ENCODE data around the gene EPHB2. TPM values are rescaled to one million over a fixed set of nuclear protein-coding genes. Genes with fewer than 3 reads are reported as not detected.

Gene EPHB2
- polyA plus RNA-seq, 1 donor from 2014 or later: 22.8 TPM

DNA sequence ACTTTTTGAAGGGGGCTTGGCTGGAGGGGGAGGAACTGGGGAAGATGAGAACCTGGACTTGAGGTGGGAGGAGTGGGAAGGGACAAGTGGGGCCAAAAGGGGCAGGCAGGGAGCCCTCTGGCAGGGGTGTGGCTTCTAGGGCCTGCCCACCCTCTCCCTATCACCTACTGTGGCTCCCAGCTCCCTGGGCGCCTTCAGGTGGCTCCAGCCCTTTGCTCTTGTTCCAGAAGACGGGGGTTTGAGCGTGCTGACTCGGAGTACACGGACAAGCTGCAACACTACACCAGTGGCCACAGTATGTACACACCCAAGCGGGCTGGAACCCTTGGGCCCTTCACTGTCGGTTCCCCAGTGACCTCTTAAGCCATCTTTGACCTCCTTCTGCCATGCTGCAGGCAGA, 185.5 kb downstream of the EPHB2 start:
- Histone ChIP-seq H3K9ac (ENCODE audit: low read length) (no peak overlapping the region), H3K9me3 (ENCODE audit: low read length) (no peaks in the 10 kb centered on the region), H3K27ac (ENCODE audit: low read length) (no peak overlapping the region), H3F3A (ENCODE audit: insufficient read depth, low read length, poor library complexity, severe bottlenecking) (no peaks in the 10 kb centered on the region), H3K36me3 (ENCODE audit: insufficient read depth, low read length) (peaks cover 9% of the 10 kb centered on the region), H3K9me2 (ENCODE audit: insufficient read depth, low read length) (no peaks in the 10 kb centered on the region), H3K4me2 (ENCODE audit: low read length) (no peak overlapping the region), H3K27me3 (ENCODE audit: insufficient read depth, low read depth, low read length) (no peaks in the 10 kb centered on the region), H2AFZ (ENCODE audit: low read depth, low read length) (no peak overlapping the region), H3K79me2 (replicated peaks; ENCODE audit: insufficient read depth, low read length) (no peaks in the 10 kb centered on the region), H3K4me3 (ENCODE audit: low read length) (no peak overlapping the region), H4K20me1 (ENCODE audit: insufficient read depth) (no peaks in the 10 kb centered on the region)
- no peak for TF ChIP-seq RAD21 (conservative IDR thresholded peaks at IDR 0.05)
- no peak for TF ChIP-seq MXI1 (conservative IDR thresholded peaks at IDR 0.05; ENCODE audit: poor library complexity, severe bottlenecking)
- no peak for TF ChIP-seq POLR2AphosphoS5 (IDR thresholded peaks at IDR 0.05)
- no peak for TF ChIP-seq EZH2 (IDR thresholded peaks at IDR 0.05; ENCODE audit: borderline replicate concordance, insufficient read depth, low read length, poor library complexity, severe bottlenecking)
- TF ChIP-seq REST (IDR thresholded peaks at IDR 0.05; ENCODE audit: borderline replicate concordance): no peak

DNA sequence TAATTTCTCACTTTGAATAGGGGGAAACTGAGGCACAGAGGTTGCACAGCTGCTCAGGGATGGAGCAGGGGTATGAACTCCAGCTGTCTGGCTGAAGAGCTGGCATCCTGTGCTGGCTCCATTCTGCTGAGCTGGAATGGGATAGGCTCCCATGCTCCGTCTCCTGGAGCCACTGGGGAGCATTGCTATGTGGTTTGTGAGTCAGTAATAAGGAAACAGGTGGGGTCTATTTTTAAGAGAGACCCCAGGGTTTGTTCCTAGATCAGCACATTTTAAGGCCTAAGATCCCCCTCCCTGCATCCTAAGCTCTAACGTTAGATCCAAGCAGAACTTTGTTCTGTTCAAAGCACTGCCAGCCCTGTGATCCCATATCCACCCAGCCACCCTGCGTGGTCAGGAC, 189.8 kb downstream of the EPHB2 start:
- no peak overlapping the region for H2AFZ ChIP-seq (ENCODE audit: low read depth, low read length)
- TF ChIP-seq RAD21 (conservative IDR thresholded peaks at IDR 0.05) (no peak), EP300 (conservative IDR thresholded peaks at IDR 0.05; ENCODE audit: poor library complexity, severe bottlenecking) (no peak), TAF1 (IDR thresholded peaks at IDR 0.05; ENCODE audit: low read depth) (no peak), REST (IDR thresholded peaks at IDR 0.05; ENCODE audit: borderline replicate concordance) (no peak), POLR2AphosphoS5 (IDR thresholded peaks at IDR 0.05) (no peak), EZH2 (IDR thresholded peaks at IDR 0.05; ENCODE audit: borderline replicate concordance, insufficient read depth, low read length, poor library complexity, severe bottlenecking) (no peak), MXI1 (conservative IDR thresholded peaks at IDR 0.05; ENCODE audit: poor library complexity, severe bottlenecking) (no peak), CTCF (IDR thresholded peaks at IDR 0.05; ENCODE audit: poor library complexity, severe bottlenecking) (no peak), SMC3 (conservative IDR thresholded peaks at IDR 0.05; ENCODE audit: poor library complexity) (no peak)
- H3K79me2 ChIP-seq (replicated peaks; ENCODE audit: insufficient read depth, low read length): no peaks in the 10 kb centered on the region
- no peaks in the 10 kb centered on the region for H3K9me3 ChIP-seq (ENCODE audit: low read length)
- no peaks in the 10 kb centered on the region for H3K27me3 ChIP-seq (ENCODE audit: insufficient read depth, low read depth, low read length)
- H4K20me1 ChIP-seq (ENCODE audit: insufficient read depth): no peaks in the 10 kb centered on the region
- no peaks in the 10 kb centered on the region for H3K36me3 ChIP-seq (ENCODE audit: insufficient read depth, low read length)
- H3F3A ChIP-seq (ENCODE audit: insufficient read depth, low read length, poor library complexity, severe bottlenecking): no peaks in the 10 kb centered on the region
- H3K27ac ChIP-seq (ENCODE audit: low read length): no peak overlapping the region
- H3K4me2 ChIP-seq (ENCODE audit: low read length): no peak overlapping the region
- no peak overlapping the region for H3K9ac ChIP-seq (ENCODE audit: low read length)
- no peak overlapping the region for H3K4me3 ChIP-seq (ENCODE audit: low read length)
- no peaks in the 10 kb centered on the region for H3K9me2 ChIP-seq (ENCODE audit: insufficient read depth, low read length)
